ENCODE results near the gene IGF2BP3.

The IGF2BP3 gene

DNA sequence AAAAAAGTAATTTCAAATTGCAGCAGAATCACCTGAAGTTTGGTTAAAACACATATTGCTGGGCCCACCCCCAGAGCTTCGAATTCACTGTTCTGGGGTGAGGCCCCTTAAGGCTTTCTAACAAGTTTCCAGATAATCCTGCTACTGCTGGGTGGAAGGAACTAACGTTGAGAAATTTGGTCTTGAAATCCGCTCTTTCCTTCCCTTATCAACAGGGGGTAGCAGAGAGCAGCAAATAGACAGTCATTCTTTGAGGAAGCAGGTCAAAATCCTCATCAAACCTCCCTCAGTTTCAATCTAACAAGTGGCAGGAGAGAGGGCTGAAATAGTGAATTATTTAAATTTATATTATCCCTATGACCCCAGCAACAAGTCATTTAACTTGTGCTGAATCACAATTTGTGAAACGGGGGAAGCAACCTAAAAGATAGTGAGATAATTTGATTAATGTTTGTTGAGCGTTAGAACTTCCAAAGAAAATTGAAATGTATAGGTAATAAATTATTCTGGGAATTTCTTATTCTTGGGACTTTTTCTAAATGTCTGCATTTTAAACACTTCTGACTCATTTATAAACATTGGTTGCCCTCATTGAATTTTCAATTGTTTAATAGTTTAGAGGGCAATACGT is 192.8 kb downstream of the IGF2BP3 start:
- Histone ChIP-seq H3K27me3 (no peaks in the 10 kb centered on the region), H3K4me1 (ENCODE audit: control insufficient read depth in 1 of 2, insufficient read depth in 1 of 2, low read depth in 1 of 2, low read length in 1 of 2) (peaks cover 16 to 17% of the 10 kb centered on the region in 2 experiments), H3K4me3 (ENCODE audit: low read depth in 1 of 2, low read length in 1 of 2) (no peak overlapping the region), H3K27ac (peak overlapping the region; percentile 28), H3K9me3 (no peaks in the 10 kb centered on the region), H3K36me3 (no peaks in the 10 kb centered on the region)
- TF ChIP-seq CTCF (IDR thresholded peaks at IDR 0.05) = peak; percentile 72

DNA sequence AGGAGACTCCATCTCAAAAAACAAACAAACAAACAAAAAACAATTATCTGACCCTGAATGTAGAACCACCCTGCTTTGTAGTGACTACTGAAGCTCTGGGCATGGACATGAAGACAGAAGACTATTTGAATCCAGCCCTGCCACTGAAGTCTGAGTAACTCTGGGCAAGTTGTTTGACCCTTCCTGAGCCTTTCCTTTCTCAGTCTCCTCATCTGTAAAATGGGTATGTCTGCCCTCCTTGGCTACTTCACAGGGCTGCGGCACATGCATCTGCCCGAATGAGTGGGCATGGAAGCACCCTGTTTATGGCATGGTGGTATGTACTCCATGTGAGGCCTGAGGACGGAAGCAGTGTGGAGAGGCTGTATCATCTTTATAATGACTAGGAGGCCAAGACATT is 193.3 kb downstream of the IGF2BP3 start:
- TF ChIP-seq CTCF (IDR thresholded peaks at IDR 0.05) = no peak
- Histone ChIP-seq H3K4me1 (ENCODE audit: control insufficient read depth in 1 of 2, insufficient read depth in 1 of 2, low read depth in 1 of 2, low read length in 1 of 2) (peaks cover 15 to 16% of the 10 kb centered on the region in 2 experiments), H3K27ac (peak overlapping the region; percentile 28), H3K27me3 (no peaks in the 10 kb centered on the region), H3K9me3 (no peaks in the 10 kb centered on the region), H3K36me3 (no peaks in the 10 kb centered on the region), H3K4me3 (ENCODE audit: low read depth in 1 of 2, low read length in 1 of 2) (no peak overlapping the region)

DNA sequence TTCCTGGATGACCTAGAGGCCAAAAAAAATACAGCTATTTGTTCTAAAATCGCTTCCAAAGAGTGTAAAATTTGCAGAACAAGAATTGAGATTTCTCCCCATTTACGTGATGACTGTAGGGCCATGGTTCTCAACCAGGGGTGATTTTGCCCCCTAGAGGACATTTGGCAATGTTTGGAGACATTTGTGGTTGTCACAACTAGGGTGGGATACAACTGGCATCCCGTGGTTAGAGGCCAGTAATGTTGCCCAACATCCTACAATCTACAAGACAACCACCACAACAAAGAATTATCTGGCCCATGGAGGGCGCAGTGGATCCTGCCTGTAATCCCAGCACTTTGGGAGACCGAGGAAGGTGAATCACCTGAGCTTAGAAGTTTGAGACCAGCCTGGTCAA is 193.9 kb downstream of the IGF2BP3 start:
- Histone ChIP-seq H3K27me3 (no peaks in the 10 kb centered on the region), H3K27ac (no peak overlapping the region), H3K36me3 (no peaks in the 10 kb centered on the region), H3K4me3 (ENCODE audit: low read depth in 1 of 2, low read length in 1 of 2) (no peak overlapping the region), H3K4me1 (ENCODE audit: control insufficient read depth in 1 of 2, insufficient read depth in 1 of 2, low read depth in 1 of 2, low read length in 1 of 2) (peaks cover 15 to 16% of the 10 kb centered on the region in 2 experiments), H3K9me3 (no peaks in the 10 kb centered on the region)
- no peak for TF ChIP-seq CTCF (IDR thresholded peaks at IDR 0.05)

GRCh38 chr7:23275912-23276311 is 194.4 kb downstream of the IGF2BP3 start:
- Histone ChIP-seq H3K9me3 (no peaks in the 10 kb centered on the region), H3K4me3 (ENCODE audit: low read depth in 1 of 2, low read length in 1 of 2) (no peak overlapping the region), H3K36me3 (no peaks in the 10 kb centered on the region), H3K4me1 (ENCODE audit: control insufficient read depth in 1 of 2, insufficient read depth in 1 of 2, low read depth in 1 of 2, low read length in 1 of 2) (peaks cover 15 to 16% of the 10 kb centered on the region in 2 experiments), H3K27ac (no peak overlapping the region), H3K27me3 (no peaks in the 10 kb centered on the region)
- TF ChIP-seq CTCF (IDR thresholded peaks at IDR 0.05) = no peak

DNA sequence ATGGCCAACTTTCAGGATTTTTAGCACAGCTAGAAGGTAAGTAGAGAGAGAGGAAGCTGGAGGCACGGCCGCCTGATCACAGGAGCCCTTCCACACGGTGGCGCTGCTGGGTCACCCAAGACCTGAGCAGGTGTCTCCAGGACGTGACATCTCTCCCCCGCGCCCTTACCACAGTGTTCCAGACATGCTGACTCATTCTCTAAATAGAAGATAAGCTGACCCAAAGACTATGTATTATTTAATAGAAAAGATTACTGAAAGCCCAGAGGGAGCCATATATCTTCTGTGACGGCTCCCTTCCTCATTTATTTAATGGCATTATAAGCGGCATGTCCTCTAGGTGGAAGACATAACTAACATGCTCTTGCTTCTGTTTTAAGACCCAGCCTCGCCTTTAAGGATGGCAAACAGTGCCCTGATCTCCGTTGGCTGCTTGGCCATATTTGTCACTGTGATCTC is 197.1 kb downstream of the IGF2BP3 start:
- TF ChIP-seq CTCF (IDR thresholded peaks at IDR 0.05) = peak; percentile 76
- Histone ChIP-seq H3K27ac (no peak overlapping the region), H3K9me3 (no peaks in the 10 kb centered on the region), H3K4me3 (ENCODE audit: low read depth in 1 of 2, low read length in 1 of 2) (peak overlapping the region in 1 of 2 experiments; percentile 14), H3K27me3 (no peaks in the 10 kb centered on the region), H3K4me1 (ENCODE audit: control insufficient read depth in 1 of 2, insufficient read depth in 1 of 2, low read depth in 1 of 2, low read length in 1 of 2) (peaks cover 15 to 16% of the 10 kb centered on the region in 2 experiments), H3K36me3 (no peaks in the 10 kb centered on the region)

All from neutrophil (primary cell).